GM15510 (cell line): ENCODE data around the gene OR11L1.

Experiments
- POLR2A ChIP-seq: IDR thresholded peaks from 3 replicates; pipeline ENCODE4 v1.6.1; 2011; ENCODE audit warnings: borderline replicate concordance; ENCODE audit not compliant: insufficient read length; ENCODE audit errors: extremely low read depth

Gene OR11L1, protein sequence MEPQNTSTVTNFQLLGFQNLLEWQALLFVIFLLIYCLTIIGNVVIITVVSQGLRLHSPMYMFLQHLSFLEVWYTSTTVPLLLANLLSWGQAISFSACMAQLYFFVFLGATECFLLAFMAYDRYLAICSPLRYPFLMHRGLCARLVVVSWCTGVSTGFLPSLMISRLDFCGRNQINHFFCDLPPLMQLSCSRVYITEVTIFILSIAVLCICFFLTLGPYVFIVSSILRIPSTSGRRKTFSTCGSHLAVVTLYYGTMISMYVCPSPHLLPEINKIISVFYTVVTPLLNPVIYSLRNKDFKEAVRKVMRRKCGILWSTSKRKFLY

DNA sequence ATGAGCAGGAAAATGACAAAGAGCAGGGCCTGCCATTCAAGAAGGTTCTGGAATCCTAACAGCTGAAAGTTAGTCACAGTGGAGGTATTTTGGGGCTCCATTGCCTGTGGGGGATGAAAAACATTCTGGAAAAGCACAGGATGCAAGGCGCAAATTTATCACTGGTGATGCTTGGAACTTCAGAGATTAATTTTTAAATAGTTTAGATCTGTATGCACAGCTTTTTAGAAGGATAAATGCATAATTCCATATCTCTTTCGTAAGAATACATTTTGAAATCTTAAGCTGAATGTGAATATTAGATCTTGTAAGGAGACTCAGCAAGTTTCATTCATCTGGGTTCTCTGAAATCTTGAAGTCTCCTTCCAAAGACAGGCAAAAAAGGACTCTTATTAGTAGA, at the start of gene OR11L1:
OR11L1 (minus strand) TSS at position 101 of the 400 bp plus-strand sequence; CDS start at position 101, 0 bp downstream.
- no peak for TF ChIP-seq POLR2A

DNA sequence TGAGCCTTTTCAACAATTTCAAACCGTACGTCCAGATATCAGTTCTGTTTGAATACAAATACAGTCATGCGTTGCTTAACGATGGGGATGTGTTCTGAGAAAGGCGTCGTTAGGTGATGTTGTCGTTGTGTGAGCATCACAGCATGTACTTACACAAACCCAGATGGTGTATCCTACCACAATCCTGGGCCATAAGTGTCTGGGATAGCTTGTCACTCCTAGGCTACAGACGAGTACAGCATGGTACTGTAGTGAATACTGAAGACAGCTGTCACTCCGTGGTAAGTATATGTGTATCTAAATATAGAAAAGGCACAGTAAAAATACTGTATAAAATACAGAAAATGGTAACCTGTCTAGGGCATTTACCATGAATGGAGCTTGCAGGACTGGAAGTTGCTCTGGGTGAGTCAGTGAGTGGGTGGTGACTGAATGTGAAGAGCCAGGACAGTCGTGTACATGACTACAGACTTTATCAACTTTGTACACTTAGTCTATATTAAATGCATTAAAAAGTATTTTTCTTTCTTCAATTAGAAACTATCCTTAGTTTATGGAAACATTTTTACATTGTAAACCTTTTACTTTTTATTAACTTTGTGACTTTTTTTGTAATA, 43.2 kb upstream of the OR11L1 start:
- TF ChIP-seq POLR2A, result no peak

DNA sequence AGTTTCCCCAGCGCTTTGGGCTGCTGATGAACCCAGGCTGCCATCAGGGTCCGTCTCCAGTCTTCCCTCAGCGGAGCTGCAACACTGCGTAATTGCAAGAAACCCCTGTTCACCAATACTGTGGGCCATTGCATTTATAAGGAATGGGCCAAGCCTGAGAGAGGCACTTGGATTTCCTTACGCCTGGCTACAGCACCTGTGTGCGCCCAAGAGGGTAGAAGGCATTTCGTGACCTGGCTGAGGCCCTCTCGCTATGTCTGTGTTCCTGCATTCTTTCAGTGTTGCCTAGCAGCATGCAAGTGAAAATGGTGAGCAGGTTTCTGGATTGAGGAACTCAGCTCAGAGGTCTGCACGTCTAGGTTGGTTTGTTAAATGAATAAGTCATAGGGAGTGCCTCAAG, 41.6 kb upstream of the OR11L1 start:
- no peak for TF ChIP-seq POLR2A

DNA sequence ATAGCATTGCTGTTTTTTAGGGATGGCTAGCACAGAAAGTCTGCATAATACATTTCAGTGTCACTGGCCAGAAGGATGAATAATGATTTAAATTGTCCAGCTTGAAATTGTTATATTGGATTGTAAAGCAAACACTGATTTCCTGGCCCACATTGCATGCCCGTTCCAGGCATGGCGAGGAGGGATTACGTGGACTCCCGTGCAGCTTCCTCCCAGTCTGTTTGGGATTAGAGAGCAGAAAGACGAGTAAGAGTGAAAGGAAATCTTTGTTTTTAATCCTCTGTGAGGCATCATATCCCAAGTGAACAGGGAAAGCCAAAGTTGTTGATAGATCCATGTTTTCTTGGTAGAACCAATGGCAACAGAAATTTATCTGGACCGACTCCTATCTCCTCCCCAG, 23.7 kb upstream of the OR11L1 start:
- no peak for TF ChIP-seq POLR2A

DNA sequence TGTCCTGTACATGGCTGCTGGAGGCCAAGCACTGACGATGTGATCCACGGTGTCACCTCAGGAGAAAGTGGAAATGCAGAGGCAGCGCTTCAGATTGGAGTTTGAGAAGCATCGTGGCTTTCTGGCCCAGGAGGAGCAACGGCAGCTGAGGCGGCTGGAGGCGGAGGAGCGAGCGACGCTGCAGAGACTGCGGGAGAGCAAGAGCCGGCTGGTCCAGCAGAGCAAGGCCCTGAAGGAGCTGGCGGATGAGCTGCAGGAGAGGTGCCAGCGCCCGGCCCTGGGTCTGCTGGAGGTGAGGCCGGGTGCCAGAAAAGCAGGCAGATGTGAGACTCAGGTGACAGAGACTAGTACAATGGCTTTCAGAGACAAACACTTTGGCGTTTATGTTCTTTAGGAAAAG, 22.9 kb upstream of the OR11L1 start:
- TF ChIP-seq POLR2A, result no peak

DNA sequence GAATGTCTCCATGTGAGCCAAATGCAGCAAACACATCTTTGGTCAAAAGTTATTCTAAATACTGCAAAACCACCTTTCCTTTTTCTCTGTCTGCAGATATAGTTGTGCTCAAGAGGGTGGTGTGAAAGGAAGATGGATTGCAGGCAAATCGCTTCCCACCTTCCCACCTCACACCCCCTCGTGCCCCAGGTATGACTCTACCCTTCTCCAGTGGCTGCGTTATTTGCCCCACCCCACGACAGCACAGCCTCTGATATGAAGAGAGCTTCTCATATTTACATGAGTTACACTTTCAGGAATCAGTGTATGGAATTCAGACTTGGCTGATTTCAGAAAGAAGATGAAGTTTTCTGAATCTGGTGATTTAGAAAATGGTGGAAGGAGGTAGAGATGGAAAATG, 21.1 kb upstream of the OR11L1 start:
- TF ChIP-seq POLR2A, result no peak

DNA sequence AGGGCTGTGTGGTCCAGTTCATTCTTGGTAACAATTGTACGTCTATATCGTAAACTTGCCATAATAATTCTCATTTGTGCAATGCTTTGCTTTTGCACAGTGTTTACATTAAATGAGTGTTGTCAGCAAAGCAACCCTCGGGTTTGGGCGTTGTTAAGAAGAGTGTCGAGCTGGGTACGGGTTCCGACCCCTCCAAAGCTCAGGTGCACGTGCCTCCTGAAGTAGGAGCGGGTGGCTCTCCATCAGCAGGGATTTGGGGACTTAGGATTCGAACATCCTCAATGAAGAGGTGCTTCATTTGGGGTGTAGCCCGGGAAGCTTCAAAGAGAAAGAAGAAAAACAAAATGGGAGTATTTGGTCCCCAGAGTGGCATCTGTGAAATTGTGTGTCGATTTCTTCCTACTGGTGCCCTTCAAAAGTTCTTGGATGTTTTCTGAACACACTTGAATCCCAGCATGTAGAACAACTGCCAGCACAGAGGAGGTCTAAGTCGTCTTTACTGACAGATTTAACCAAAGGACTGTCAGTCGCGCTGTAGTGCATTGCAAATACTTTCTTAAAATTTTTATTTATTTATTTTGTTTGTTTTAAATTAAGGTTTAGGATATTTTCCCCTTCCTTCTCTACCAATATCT, 16.4 kb upstream of the OR11L1 start:
- TF ChIP-seq POLR2A, result no peak

DNA sequence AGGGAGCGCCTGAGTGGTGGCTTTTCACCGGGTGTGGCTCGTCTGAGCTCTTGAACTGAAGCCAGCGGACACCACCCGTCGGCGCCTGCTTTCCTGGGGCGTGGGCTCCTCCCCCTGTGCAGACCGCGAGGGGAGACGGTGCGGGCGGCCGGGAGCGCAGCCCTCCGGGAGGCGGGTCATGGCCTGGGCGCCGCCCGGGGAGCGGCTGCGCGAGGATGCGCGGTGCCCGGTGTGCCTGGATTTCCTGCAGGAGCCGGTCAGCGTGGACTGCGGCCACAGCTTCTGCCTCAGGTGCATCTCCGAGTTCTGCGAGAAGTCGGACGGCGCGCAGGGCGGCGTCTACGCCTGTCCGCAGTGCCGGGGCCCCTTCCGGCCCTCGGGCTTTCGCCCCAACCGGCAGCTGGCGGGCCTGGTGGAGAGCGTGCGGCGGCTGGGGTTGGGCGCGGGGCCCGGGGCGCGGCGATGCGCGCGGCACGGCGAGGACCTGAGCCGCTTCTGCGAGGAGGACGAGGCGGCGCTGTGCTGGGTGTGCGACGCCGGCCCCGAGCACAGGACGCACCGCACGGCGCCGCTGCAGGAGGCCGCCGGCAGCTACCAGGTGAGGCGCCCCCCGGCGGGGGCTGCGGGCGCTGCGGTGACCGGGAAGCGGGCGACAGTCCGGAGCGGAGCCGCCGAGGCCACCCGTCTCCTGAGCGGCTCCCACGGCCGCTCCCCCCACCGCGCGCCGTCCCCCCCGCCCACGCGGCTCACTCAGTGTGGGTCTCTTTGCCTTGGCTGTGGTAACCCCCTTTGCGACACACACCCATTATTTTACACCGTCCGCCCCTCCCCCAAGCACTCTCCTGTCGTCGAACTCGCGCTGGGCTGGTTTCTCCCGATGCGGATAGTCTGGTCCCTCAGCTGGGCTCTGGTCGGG, 15.6 kb upstream of the OR11L1 start, which contains the start of gene TRIM58:
TRIM58 (plus strand) TSS at position 119 of the 916 bp plus-strand sequence; CDS start at position 179, 60 bp downstream.
- no peak for TF ChIP-seq POLR2A

DNA sequence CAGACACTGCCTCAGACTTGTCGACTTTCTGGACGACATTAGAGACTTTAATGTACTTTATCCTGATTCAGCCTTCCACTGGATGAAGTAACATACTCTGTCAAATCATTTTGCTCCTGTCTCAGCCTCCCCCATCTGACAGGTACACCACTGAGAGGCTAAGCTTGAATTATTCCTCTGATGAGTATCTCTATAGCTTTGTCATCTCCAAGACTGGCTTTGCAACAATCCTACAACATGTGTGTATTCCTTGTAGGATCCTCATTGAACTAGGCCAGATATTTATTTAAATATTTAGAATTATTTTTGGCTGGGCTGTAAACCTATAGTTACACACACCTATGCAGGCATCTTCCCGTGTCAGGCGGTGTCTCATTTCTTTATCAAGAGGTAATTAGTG, 14.2 kb upstream of the OR11L1 start:
- no peak for TF ChIP-seq POLR2A

DNA sequence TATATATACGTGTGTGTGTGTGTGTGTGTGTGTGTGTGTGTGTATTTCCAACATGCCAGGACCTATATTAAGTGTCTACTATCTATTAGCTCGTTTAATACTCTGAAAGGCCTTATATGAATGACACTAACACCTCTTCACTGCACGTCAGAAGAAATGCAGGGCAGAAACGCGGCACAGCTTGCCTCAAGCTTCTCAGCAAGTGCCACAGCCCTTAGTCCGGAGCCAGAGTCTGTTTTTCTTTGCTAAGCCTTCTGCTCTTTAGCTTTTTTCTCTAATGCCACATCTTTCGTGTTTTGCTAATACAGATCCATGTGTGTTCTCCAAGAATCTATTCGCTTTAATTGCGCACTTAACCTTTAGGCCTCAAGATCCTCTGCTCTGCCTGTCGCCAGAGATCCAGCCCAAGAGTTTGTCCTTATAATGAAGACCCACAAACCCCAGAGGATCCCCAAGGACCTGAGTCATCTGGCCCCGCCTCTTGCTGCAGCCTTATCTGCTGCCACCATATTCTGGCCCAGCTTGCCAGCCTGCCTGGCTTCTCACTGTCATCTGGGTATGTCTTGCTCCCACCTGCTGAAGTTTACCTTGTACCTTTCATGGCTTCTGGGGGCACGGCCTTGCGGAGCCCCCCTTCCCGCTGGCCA, 13.3 kb upstream of the OR11L1 start:
- no peak for TF ChIP-seq POLR2A

DNA sequence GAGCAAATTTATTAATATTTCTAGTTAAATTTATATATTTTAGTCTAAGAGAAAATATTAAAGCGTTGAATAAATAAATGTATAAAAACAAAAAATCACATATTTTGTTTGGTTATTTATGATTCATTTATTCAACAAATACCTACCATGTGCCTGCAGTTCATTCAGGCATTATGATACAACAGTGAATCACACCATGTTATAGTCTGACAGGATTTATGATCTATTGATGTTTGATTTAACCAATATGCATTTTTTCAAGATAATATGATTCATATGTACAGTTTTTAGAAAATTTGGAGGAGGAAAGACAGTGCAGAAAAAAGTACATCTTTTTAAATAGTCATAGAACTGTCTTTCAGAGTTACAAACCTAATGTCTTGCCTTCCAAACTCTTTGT, 7.9 kb upstream of the OR11L1 start:
- no peak for TF ChIP-seq POLR2A

DNA sequence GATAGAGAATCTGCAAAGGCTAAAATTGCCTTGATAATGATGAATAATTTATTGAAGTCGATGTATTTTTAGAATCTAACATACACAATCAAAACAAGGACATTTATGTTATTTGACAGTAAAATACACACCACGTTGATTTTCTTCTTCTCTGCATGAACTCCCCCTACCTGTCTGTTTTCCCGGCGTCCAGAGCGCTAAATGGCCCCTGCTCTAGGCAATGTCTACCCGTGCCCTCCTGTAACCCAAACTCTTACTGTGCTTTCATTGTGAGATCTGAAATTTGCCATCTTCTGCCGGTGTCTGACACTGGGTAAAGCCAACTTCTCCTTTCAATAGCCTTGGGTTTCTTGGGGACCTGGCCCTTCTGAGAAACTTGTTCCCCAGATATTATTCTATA, 6.7 kb upstream of the OR11L1 start:
- no peak for TF ChIP-seq POLR2A

DNA sequence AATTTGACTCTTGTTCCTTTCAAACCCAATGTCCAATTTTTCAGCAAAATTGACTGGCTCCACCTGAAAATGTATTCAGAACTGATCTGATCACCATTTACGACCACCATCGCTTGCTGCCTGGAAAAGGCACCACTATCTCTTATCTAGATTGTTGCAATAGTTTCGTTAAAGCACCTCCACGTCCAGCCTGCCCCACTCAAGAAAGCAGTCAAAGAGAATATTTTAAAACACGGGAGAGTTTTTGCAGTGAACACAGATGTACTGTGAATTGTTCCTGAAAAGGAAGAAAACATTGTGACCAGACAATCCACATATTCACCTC, 4.0 kb upstream of the OR11L1 start:
- TF ChIP-seq POLR2A, result no peak

DNA sequence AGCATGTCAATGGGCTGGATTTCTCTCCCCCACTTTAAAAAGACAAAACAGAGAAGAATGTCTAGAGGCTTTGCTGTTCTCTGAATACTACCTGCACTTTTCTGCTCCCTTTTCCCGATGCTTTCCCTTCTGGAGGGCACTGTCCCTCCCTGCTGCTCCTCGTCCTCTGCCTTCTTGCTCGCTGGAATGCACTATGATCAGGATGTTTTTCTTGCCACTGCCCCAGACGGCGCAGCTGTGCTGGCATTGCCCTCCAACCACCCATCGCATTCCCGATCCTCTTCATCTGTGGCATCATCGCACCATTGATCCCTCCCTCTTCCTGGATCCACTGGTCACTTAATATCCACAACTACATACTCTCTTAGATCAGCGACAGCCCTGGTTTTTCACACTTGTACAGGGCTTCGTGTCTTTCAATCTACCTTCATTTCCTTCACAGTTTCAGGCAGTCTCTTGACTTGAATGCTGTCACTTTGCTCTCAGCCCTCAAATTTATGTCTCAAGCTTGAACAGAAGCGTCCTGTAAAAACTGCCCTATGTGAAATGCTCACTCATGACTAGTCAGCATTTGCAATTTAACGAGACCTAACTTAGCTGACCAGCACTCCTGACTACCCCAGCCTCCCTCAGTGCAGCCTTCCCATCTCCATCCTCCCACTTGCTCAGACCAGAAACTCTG, 3.5 kb upstream of the OR11L1 start:
- no peak for TF ChIP-seq POLR2A
